ENCODE results near the gene CTTNBP2. TPM values are rescaled to one million over a fixed set of nuclear protein-coding genes. Genes with fewer than 3 reads are reported as not detected.

CTTNBP2 gene
- total and polyA plus RNA-seq, 2 of the 4 experiments (the other 2 are of a cell fraction) = 6.6 to 11.3 TPM

- Histone ChIP-seq H3K27me3 (ENCODE audit: control insufficient read depth, insufficient read depth, low read length) (no peaks in the 10 kb centered on the region), H3K14ac (replicated peaks; ENCODE audit: low read depth, low read length) (no peak overlapping the region), H3K4me2 (ENCODE audit: low read depth, low read length) (no peak overlapping the region), H3K9ac (ENCODE audit: low read depth, low read length) (no peak overlapping the region), H3K79me1 (ENCODE audit: low read depth in 1 of 2, low read length in 2 of 2) (no peaks in the 10 kb centered on the region), H3K4me3 (ENCODE audit: insufficient read depth, low read depth, low read length) (no peak overlapping the region), H4K91ac (ENCODE audit: insufficient read depth, low read depth, low read length) (no peak overlapping the region), H2AK9ac (replicated peaks; ENCODE audit: low read depth, low read length, poor library complexity) (no peak overlapping the region), H3K23ac (ENCODE audit: low read depth, low read length) (no peak overlapping the region), H3K27ac (ENCODE audit: insufficient read depth, low read length) (no peak overlapping the region), H3K9me3 (ENCODE audit: control insufficient read depth, insufficient read depth, low read length) (no peaks in the 10 kb centered on the region), H3K4ac (ENCODE audit: low read depth, low read length) (no peak overlapping the region), H2BK20ac (ENCODE audit: low read depth, low read length) (no peak overlapping the region), H2AFZ (replicated peaks; ENCODE audit: low read length, poor library complexity) (no peak overlapping the region), H3K9me1 (ENCODE audit: insufficient read depth, low read length) (no peaks in the 10 kb centered on the region), H3K4me1 (ENCODE audit: control insufficient read depth, insufficient read depth, low read length) (peaks cover 2% of the 10 kb centered on the region), H2BK15ac (ENCODE audit: low read depth, low read length) (no peak overlapping the region), H2BK120ac (ENCODE audit: low read depth, low read length) (no peak overlapping the region), H4K5ac (ENCODE audit: low read depth, low read length) (no peak overlapping the region), H3K36me3 (ENCODE audit: control insufficient read depth, insufficient read depth, low read length) (no peaks in the 10 kb centered on the region; the same call in 1 of the 2 replicates), H4K8ac (ENCODE audit: low read depth in 2 of 2, low read length in 2 of 2) (no peak overlapping the region), H4K20me1 (ENCODE audit: insufficient read depth, low read length) (no peaks in the 10 kb centered on the region), H2BK5ac (ENCODE audit: low read depth, low read length, poor library complexity, severe bottlenecking) (no peak overlapping the region), H3K56ac (ENCODE audit: extremely low read depth, insufficient read depth, low read length) (no peak overlapping the region), H2AK5ac (ENCODE audit: low read depth, low read length) (no peak overlapping the region), H3K18ac (ENCODE audit: low read depth, low read length) (no peak overlapping the region)
- intact Hi-C loops (cut with micrococcal nuclease) = no loop called here
- ChIA-PET CTCF (no interaction called here), POLR2A (ENCODE audit: unreplicated experiment) (no interaction called here)
- BruUV-seq (replicated peaks) = no TSS peak
- DNase-seq (no peak), ATAC-seq (ENCODE audit: low read depth) (no peak)
- dilution Hi-C loops (cut with HindIII; ENCODE audit: low sequenced_read_pairs, unreplicated experiment) = no loop called here
- no peak for TF ChIP-seq CHD1 (IDR thresholded peaks at IDR 0.05; ENCODE audit: low read depth, low read length)
- no peak for TF ChIP-seq BHLHE40 (IDR thresholded peaks at IDR 0.05; ENCODE audit: low read depth, low read length)
- no peak for TF ChIP-seq RCOR1 (IDR thresholded peaks at IDR 0.05; ENCODE audit: insufficient replicate concordance, low read length)
- no peak for TF ChIP-seq SMC3 (IDR thresholded peaks at IDR 0.05; ENCODE audit: low read depth, low read length)
- no peak for TF ChIP-seq CEBPB (IDR thresholded peaks at IDR 0.05; ENCODE audit: low read depth, low read length)
- TF ChIP-seq FOS (IDR thresholded peaks at IDR 0.05; ENCODE audit: low read depth, low read length) = no peak
- in situ Hi-C loops (cut with MboI; ENCODE audit: low sequenced_read_pairs) = loop anchor here (25.0 kb wide), 1 partner anchor 319 kb away; no protein-coding TSS in a partner anchor
Observed at GRCh38 chr7:117767951-117768350, 105.3 kb downstream of the CTTNBP2 start.
